GM12878 (cell line): ENCODE measurements around the gene ITGA7. TPM values are rescaled to one million over a fixed set of nuclear protein-coding genes. Genes with fewer than 3 reads are reported as not detected.

Experiments used
- ATAC-seq: fragments of 200-7000 bp; cut with Tn5 transposase; 3 replicates; pipeline ENCODE4 v1.9.1; 2020; ENCODE audit warnings: mild to moderate bottlenecking, moderate library complexity
- BruUV-seq: library from RNA; stranded (reverse); fragments of 400-500 nt; replicated peaks from 2 replicates; lab custom pipeline; 2021; lab: Mats Ljungman, UMichigan
- CTCF ChIA-PET: fragments of 300-600 bp; sonication (Branson Sonifier 250); formaldehyde crosslinking; extraction: SDS; loops from one replicate; lab custom pipeline; 2021; ENCODE audit warnings: inconsistent platforms; lab: Yijun Ruan, JAX
- POLR2A ChIA-PET: fragments of 350-600 bp; formaldehyde crosslinking; extraction: SDS; loops from one replicate; lab custom pipeline; 2021; ENCODE audit warnings: inconsistent platforms; lab: Charles Lee
- RAD21 ChIA-PET: fragments of 300-600 bp; sonication (Branson Sonifier 250); formaldehyde crosslinking; loops from one replicate; lab custom pipeline; 2023; ENCODE audit warnings: antibody characterized with exemption; ENCODE audit not compliant: unreplicated experiment; lab: Charles Lee
- SMC1A ChIA-PET: fragments of 300-600 bp; sonication (Branson Sonifier 250); formaldehyde crosslinking; loops from one replicate; lab custom pipeline; 2023; ENCODE audit not compliant: unreplicated experiment, uncharacterized antibody; lab: Charles Lee
- DNase-seq: peaks from one replicate; pipeline ENCODE4 v3.0.0-alpha.2; 2011; ENCODE audit warnings: low read depth, low spot score
- FAIRE-seq: peaks from 3 replicates; lab custom pipeline; 2011; peaks lifted over from hg19 to GRCh38; lab: Jason Lieb, UNC
- H2AFZ ChIP-seq: 2 replicates; pipeline ENCODE4 v1.6.0; 2011; ENCODE audit warnings: low read depth, low read length, control low read depth; ENCODE audit not compliant: control insufficient read depth
- H3K27ac ChIP-seq: 2 replicates; pipeline ENCODE4 v1.5.1; 2011; ENCODE audit warnings: control low read depth; ENCODE audit not compliant: control insufficient read depth, insufficient read depth
- H3K27me3 ChIP-seq, 2 experiments: replicated peaks in 1 of 2; 2 replicates each; pipeline versions ENCODE4 v1.6.0 to v1.6.1; 2011; ENCODE audit warnings: low read length in 1 of 2; ENCODE audit not compliant: control insufficient read depth in 2 of 2, insufficient read depth in 2 of 2
- H3K36me3 ChIP-seq, 2 experiments: 2 replicates each; pipeline ENCODE4 v1.5.1; 2011; ENCODE audit warnings: low read length in 1 of 2; ENCODE audit not compliant: control insufficient read depth in 2 of 2, insufficient read depth in 2 of 2
- H3K4me1 ChIP-seq: 2 replicates; pipeline ENCODE4 v1.6.1; 2011; ENCODE audit warnings: mild to moderate bottlenecking, low read length, moderate library complexity, mixed read lengths; ENCODE audit not compliant: control insufficient read depth, insufficient read depth
- H3K4me2 ChIP-seq: 2 replicates; pipeline ENCODE4 v1.6.0; 2011; ENCODE audit warnings: control low read depth; ENCODE audit not compliant: control insufficient read depth, insufficient read depth
- H3K4me3 ChIP-seq: fragments of 200-600 bp; sonication (generic); 2 replicates; pipeline ENCODE4 v1.5.1; 2016
- H3K79me2 ChIP-seq: 2 replicates; pipeline ENCODE4 v1.6.0; 2011; ENCODE audit warnings: low read length; ENCODE audit not compliant: control insufficient read depth, insufficient read depth
- H3K9ac ChIP-seq: 2 replicates; pipeline ENCODE4 v1.8.0; 2011; ENCODE audit warnings: low read length, control low read depth, mixed read lengths; ENCODE audit not compliant: control insufficient read depth, insufficient read depth
- H3K9me3 ChIP-seq: replicated peaks from 3 replicates; pipeline ENCODE4 v1.5.1; 2011; ENCODE audit warnings: mild to moderate bottlenecking, low read length; ENCODE audit not compliant: control insufficient read depth, insufficient read depth
- H4K20me1 ChIP-seq: 2 replicates; pipeline ENCODE4 v1.6.0; 2011; ENCODE audit not compliant: control insufficient read depth, insufficient read depth
- BCL11A ChIP-seq: IDR thresholded peaks from 2 replicates; pipeline ENCODE4 v1.6.1; 2011; ENCODE audit warnings: low read depth, low read length
- BMI1 ChIP-seq: fragments of 450-650 bp; IDR thresholded peaks from 2 replicates; pipeline ENCODE4 v1.6.1; 2016; ENCODE audit warnings: mild to moderate bottlenecking, moderate library complexity, borderline replicate concordance
- CBX3 ChIP-seq: fragments of 200-600 bp; sonication (generic); IDR thresholded peaks from 2 replicates; pipeline ENCODE4 v1.6.1; 2016; ENCODE audit warnings: low read depth, borderline replicate concordance
- CHD1 ChIP-seq: IDR thresholded peaks from 2 replicates; pipeline ENCODE4 v1.6.1; 2012; ENCODE audit warnings: low read depth, low read length, improper control_type of control experiment
- CREM ChIP-seq: IDR thresholded peaks from 2 replicates; pipeline ENCODE4 v1.6.1; 2014; ENCODE audit warnings: antibody characterized with exemption, low read depth
- HDAC2 ChIP-seq: fragments of 200-600 bp; sonication (generic); IDR thresholded peaks from 2 replicates; pipeline ENCODE4 v1.6.1; 2017
- JUND ChIP-seq: IDR thresholded peaks from 2 replicates; pipeline ENCODE4 v1.6.1; 2012; ENCODE audit warnings: low read depth, mild to moderate bottlenecking, low read length, improper control_type of control experiment, moderate library complexity
- KAT2A ChIP-seq: conservative IDR thresholded peaks from 2 replicates; pipeline ENCODE4 v1.6.1; 2011; ENCODE audit warnings: low read depth, low read length; ENCODE audit not compliant: control insufficient read depth
- MEF2B ChIP-seq: fragments of 450-650 bp; IDR thresholded peaks from 2 replicates; pipeline ENCODE4 v1.6.1; 2018; ENCODE audit warnings: mild to moderate bottlenecking, moderate library complexity; ENCODE audit not compliant: partially characterized antibody, poor library complexity, severe bottlenecking
- MTA2 ChIP-seq: fragments of 450-650 bp; IDR thresholded peaks from 2 replicates; pipeline ENCODE4 v1.6.1; 2016; ENCODE audit warnings: low read depth, mild to moderate bottlenecking, moderate library complexity
- RBBP5 ChIP-seq: fragments of 200-600 bp; sonication (generic); conservative IDR thresholded peaks from 2 replicates; pipeline ENCODE4 v1.6.1; 2016
- SPI1 ChIP-seq: IDR thresholded peaks from 2 replicates; pipeline ENCODE4 v1.6.1; 2011; ENCODE audit warnings: low read depth, mild to moderate bottlenecking, low read length, moderate library complexity, borderline replicate concordance; ENCODE audit not compliant: insufficient read depth
- SREBF2 ChIP-seq: IDR thresholded peaks from 2 replicates; pipeline ENCODE4 v1.6.1; 2012; ENCODE audit warnings: mild to moderate bottlenecking, low read length
- in situ Hi-C: fragments of 300-500 bp; cut with MboI; formaldehyde crosslinking; loops from 9 replicates; pipeline ENCODE4 v1.14.3; 2018; ENCODE audit warnings: mixed read lengths
- intact Hi-C: fragments of 100-400 bp; cut with micrococcal nuclease; formaldehyde crosslinking; loops from one replicate; pipeline ENCODE4 v1.14.2; 2022; ENCODE audit not compliant: unreplicated experiment
- polyA plus RNA-seq, 11 experiments: library from polyadenylated mRNA; depleted of rRNA in 4 of 11; unstranded in 6 of 11; stranded (reverse) in 5 of 11; fragments of >200 nt; fragmentation: Nextera tagmentation in 4 of 11; fragmentation: Illumina TruSeq in 1 of 11; extraction: Ambion mirVana in 4 of 11; extraction: Trizol in 1 of 11; gene quantifications; 1 replicate in 1 of 11; 2 replicates in 10 of 11; pipeline versions ENCODE4 v1.2.1 to v1.2.3, GENCODE V29; 2011 to 2016; ENCODE audit warnings: inconsistent platforms in 2 of 11, missing spikeins in 2 of 11, low read depth in 1 of 11
- total RNA-seq, 4 experiments: library from RNA; depleted of rRNA in 3 of 4; stranded (reverse); fragments of >200 nt in 3 of 4; fragmentation: Illumina TruSeq in 1 of 4; extraction: Trizol in 1 of 4; gene quantifications; 2 replicates each; pipeline versions ENCODE4 v1.2.1 to v1.2.3, GENCODE V29; 2013 to 2021
- TF ChIP-seq, protein P1 (sequence below): fragments of 450-650 bp; IDR thresholded peaks from 2 replicates; pipeline ENCODE4 v1.6.1; 2016; ENCODE audit warnings: mild to moderate bottlenecking
- TF ChIP-seq, protein P2 (sequence below): fragments of 450-650 bp; IDR thresholded peaks from 2 replicates; pipeline ENCODE4 v1.6.1; 2017; ENCODE audit warnings: low read depth, mild to moderate bottlenecking, moderate library complexity
- TF ChIP-seq, protein P3 (sequence below): fragments of 150-350 bp; IDR thresholded peaks from 2 replicates; pipeline ENCODE4 v1.6.1; 2014; ENCODE audit warnings: mild to moderate bottlenecking, low read depth, low read length
- TF ChIP-seq, protein P4 (sequence below), 3 experiments: IDR thresholded peaks in 2 of 3; conservative IDR thresholded peaks in 1 of 3; 2 replicates each; pipeline ENCODE4 v1.5.1; 2011; ENCODE audit warnings: low read depth in 3 of 3, low read length in 3 of 3, mild to moderate bottlenecking in 3 of 3, control low read depth in 2 of 3, moderate library complexity in 2 of 3, inconsistent platforms in 1 of 3, mixed read lengths in 1 of 3; ENCODE audit not compliant: control insufficient read depth in 2 of 3, insufficient read depth in 1 of 3; ENCODE audit errors: extremely low read depth in 1 of 3

ITGA7 gene
- total and polyA plus RNA-seq, 10 of the 15 experiments (the other 5 are each of a cell fraction or from before 2014, with no cell fraction given) = 0.18 to 5.1 (median 1.5) TPM

DNA sequence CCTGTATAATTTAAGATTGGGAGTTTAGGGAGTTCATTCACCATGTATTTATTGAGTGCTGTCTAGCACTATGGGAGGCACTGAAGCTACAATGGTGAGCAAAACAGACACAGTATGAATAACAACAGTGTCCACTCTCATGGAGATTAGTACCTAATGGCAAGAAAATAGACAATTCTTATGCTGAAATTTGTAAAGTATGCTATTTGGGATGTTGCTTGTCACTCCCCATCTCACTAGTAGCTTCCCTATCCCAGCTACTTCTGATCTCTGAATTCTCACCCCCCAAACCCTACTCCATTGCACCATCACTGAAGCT is 39.2 kb upstream of the ITGA7 start:
- ATAC-seq (no peak), DNase-seq (no peak), FAIRE-seq (no peak)
- no peak overlapping the region for H3K27ac ChIP-seq
- H3K79me2 ChIP-seq = peaks cover 2% of the 10 kb centered on the region
- no peak overlapping the region for H2AFZ ChIP-seq
- ChIA-PET RAD21 (interaction anchor here (0.5 to 3.5 kb wide), 8 partner anchors 9 to 228 kb away, joined by 3 to 14 read pairs (median 8); partner anchors contain the start of genes ORMDL2, RAB5B and SARNP), SMC1A (interaction anchor here (0.9 to 4.4 kb wide), 13 partner anchors 9 to 294 kb away, joined by 3 to 21 read pairs (median 6); partner anchors contain the start of genes DNAJC14 and SARNP), CTCF (interaction anchor here (0.9 to 5.0 kb wide), 15 partner anchors 8 to 250 kb away, joined by 3 to 32 read pairs (median 4); partner anchors contain the start of genes RDH5 and SUOX), POLR2A (interaction anchor here (0.5 to 5.7 kb wide), 10 partner anchors 9 to 531 kb away, joined by 3 to 38 read pairs (median 4); partner anchors contain the start of genes CD63, DNAJC14, ORMDL2 and PYM1)
- no peak overlapping the region for H3K4me3 ChIP-seq
- no peak overlapping the region for H3K4me2 ChIP-seq
- TSS peak; percentile 14 for BruUV-seq
- TF ChIP-seq, protein P1, sequence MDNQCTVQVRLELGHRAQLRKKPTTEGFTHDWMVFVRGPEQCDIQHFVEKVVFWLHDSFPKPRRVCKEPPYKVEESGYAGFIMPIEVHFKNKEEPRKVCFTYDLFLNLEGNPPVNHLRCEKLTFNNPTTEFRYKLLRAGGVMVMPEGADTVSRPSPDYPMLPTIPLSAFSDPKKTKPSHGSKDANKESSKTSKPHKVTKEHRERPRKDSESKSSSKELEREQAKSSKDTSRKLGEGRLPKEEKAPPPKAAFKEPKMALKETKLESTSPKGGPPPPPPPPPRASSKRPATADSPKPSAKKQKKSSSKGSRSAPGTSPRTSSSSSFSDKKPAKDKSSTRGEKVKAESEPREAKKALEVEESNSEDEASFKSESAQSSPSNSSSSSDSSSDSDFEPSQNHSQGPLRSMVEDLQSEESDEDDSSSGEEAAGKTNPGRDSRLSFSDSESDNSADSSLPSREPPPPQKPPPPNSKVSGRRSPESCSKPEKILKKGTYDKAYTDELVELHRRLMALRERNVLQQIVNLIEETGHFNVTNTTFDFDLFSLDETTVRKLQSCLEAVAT = no peak
- TF ChIP-seq SREBF2 (no peak), CBX3 (no peak), BMI1 (no peak), MTA2 (no peak), MEF2B (no peak), SPI1 (no peak), HDAC2 (no peak), KAT2A (no peak), CREM (no peak), JUND (no peak), BCL11A (no peak), RBBP5 (no peak), CHD1 (no peak)
- TF ChIP-seq, protein P2, sequence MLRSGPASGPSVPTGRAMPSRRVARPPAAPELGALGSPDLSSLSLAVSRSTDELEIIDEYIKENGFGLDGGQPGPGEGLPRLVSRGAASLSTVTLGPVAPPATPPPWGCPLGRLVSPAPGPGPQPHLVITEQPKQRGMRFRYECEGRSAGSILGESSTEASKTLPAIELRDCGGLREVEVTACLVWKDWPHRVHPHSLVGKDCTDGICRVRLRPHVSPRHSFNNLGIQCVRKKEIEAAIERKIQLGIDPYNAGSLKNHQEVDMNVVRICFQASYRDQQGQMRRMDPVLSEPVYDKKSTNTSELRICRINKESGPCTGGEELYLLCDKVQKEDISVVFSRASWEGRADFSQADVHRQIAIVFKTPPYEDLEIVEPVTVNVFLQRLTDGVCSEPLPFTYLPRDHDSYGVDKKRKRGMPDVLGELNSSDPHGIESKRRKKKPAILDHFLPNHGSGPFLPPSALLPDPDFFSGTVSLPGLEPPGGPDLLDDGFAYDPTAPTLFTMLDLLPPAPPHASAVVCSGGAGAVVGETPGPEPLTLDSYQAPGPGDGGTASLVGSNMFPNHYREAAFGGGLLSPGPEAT = no peak
- TF ChIP-seq, protein P3, sequence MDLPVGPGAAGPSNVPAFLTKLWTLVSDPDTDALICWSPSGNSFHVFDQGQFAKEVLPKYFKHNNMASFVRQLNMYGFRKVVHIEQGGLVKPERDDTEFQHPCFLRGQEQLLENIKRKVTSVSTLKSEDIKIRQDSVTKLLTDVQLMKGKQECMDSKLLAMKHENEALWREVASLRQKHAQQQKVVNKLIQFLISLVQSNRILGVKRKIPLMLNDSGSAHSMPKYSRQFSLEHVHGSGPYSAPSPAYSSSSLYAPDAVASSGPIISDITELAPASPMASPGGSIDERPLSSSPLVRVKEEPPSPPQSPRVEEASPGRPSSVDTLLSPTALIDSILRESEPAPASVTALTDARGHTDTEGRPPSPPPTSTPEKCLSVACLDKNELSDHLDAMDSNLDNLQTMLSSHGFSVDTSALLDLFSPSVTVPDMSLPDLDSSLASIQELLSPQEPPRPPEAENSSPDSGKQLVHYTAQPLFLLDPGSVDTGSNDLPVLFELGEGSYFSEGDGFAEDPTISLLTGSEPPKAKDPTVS = no peak
- TF ChIP-seq, protein P4, sequence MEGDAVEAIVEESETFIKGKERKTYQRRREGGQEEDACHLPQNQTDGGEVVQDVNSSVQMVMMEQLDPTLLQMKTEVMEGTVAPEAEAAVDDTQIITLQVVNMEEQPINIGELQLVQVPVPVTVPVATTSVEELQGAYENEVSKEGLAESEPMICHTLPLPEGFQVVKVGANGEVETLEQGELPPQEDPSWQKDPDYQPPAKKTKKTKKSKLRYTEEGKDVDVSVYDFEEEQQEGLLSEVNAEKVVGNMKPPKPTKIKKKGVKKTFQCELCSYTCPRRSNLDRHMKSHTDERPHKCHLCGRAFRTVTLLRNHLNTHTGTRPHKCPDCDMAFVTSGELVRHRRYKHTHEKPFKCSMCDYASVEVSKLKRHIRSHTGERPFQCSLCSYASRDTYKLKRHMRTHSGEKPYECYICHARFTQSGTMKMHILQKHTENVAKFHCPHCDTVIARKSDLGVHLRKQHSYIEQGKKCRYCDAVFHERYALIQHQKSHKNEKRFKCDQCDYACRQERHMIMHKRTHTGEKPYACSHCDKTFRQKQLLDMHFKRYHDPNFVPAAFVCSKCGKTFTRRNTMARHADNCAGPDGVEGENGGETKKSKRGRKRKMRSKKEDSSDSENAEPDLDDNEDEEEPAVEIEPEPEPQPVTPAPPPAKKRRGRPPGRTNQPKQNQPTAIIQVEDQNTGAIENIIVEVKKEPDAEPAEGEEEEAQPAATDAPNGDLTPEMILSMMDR (IDR thresholded peaks at IDR 0.05 in 2 of 3, conservative IDR thresholded peaks at IDR 0.05 in 1 of 3; ENCODE audit: control insufficient read depth in 2 of 3, extremely low read depth in 1 of 3, insufficient read depth in 1 of 3, low read depth in 3 of 3, low read length in 3 of 3) = no peak
- intact Hi-C loops (no loop called here), in situ Hi-C loops (no loop called here)
- H3K9ac ChIP-seq = no peak overlapping the region
- no peaks in the 10 kb centered on the region for H3K9me3 ChIP-seq
- no peaks in the 10 kb centered on the region for H4K20me1 ChIP-seq
- H3K4me1 ChIP-seq = peaks cover 5% of the 10 kb centered on the region
- H3K27me3 ChIP-seq = no peaks in the 10 kb centered on the region
- H3K36me3 ChIP-seq = peaks cover 5 to 7% of the 10 kb centered on the region in 2 experiments; a peak in 3 of 4 replicates
